ENCODE measurements around the gene DSCAML1. TPM values are rescaled to one million over a fixed set of nuclear protein-coding genes. Genes with fewer than 3 reads are reported as not detected.

The DSCAML1 gene
- total and polyA plus RNA-seq, 4 experiments from 2014 or later = 1.00 to 1.0 TPM; not detected in 2

GRCh38 chr11:117438371-117439000 is 358.5 kb downstream of the DSCAML1 start:
- no peaks in the 10 kb centered on the region for H3K27me3 ChIP-seq (ENCODE audit: insufficient read depth, low read length)
- Mint-ChIP-seq H3K27ac (no peak overlapping the region), H3K27me3 (peaks cover 20 to 24% of the 10 kb centered on the region in 2 donors), H3K36me3 (no peaks in the 10 kb centered on the region), H3K9me3 (no peaks in the 10 kb centered on the region), H3K4me1 (no peaks in the 10 kb centered on the region), H3K4me3 (no peak overlapping the region)
- DNase-seq = no peak
- CTCF ChIA-PET (ENCODE audit: partially characterized antibody) = interaction anchor here (1.0 kb wide), 1 partner anchor 13 kb away, joined by 3 read pairs; no protein-coding TSS in a partner anchor
- H3K36me3 ChIP-seq (ENCODE audit: insufficient read depth, low read length) = no peaks in the 10 kb centered on the region
- H3K9me3 ChIP-seq (ENCODE audit: control insufficient read depth in 1 of 2, low read length in 2 of 2) = no peaks in the 10 kb centered on the region
- POLR2A ChIA-PET (ENCODE audit: partially characterized antibody) = no interaction called here
- intact Hi-C loops (cut with micrococcal nuclease) = no loop called here
- no peak overlapping the region for H3K4me3 ChIP-seq (ENCODE audit: low read length in 2 of 2)
- H3K4me1 ChIP-seq (ENCODE audit: insufficient read depth, low read length) = no peaks in the 10 kb centered on the region
- no peak overlapping the region for H3K27ac ChIP-seq (ENCODE audit: low read depth, low read length)

DNA sequence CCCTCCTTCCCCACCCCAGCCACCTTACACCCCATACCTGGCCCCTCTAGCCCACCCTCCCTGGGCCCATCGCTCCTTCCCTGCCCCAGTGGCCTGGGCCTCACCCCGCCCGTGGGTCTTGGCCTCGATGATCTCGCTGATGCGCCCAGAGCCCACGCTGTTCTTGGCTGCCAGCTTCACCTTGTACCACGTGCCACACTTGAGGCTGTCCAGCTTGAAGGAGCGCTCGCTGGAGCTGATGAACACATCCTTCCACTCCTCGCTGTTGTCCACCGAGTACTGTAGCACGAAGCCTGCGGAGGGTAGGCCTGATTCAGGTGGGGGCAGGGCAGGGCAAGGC is 359.3 kb downstream of the DSCAML1 start:
- POLR2A ChIA-PET (ENCODE audit: partially characterized antibody) = no interaction called here
- Histone ChIP-seq H3K4me3 (ENCODE audit: low read length in 2 of 2) (no peak overlapping the region), H3K27ac (ENCODE audit: low read depth, low read length) (no peak overlapping the region), H3K9me3 (ENCODE audit: control insufficient read depth in 1 of 2, low read length in 2 of 2) (no peaks in the 10 kb centered on the region), H3K36me3 (ENCODE audit: insufficient read depth, low read length) (no peaks in the 10 kb centered on the region), H3K27me3 (ENCODE audit: insufficient read depth, low read length) (no peaks in the 10 kb centered on the region), H3K4me1 (ENCODE audit: insufficient read depth, low read length) (no peaks in the 10 kb centered on the region)
- Mint-ChIP-seq H3K36me3 (no peaks in the 10 kb centered on the region), H3K27me3 (peaks cover 20 to 21% of the 10 kb centered on the region in 2 donors), H3K9me3 (no peaks in the 10 kb centered on the region), H3K4me1 (no peaks in the 10 kb centered on the region), H3K27ac (no peak overlapping the region), H3K4me3 (no peak overlapping the region)
- intact Hi-C loops (cut with micrococcal nuclease) = no loop called here
- CTCF ChIA-PET (ENCODE audit: partially characterized antibody) = interaction anchor here (1.0 kb wide), 1 partner anchor 12 kb away, joined by 3 read pairs; no protein-coding TSS in a partner anchor
- no peak for DNase-seq

DNA sequence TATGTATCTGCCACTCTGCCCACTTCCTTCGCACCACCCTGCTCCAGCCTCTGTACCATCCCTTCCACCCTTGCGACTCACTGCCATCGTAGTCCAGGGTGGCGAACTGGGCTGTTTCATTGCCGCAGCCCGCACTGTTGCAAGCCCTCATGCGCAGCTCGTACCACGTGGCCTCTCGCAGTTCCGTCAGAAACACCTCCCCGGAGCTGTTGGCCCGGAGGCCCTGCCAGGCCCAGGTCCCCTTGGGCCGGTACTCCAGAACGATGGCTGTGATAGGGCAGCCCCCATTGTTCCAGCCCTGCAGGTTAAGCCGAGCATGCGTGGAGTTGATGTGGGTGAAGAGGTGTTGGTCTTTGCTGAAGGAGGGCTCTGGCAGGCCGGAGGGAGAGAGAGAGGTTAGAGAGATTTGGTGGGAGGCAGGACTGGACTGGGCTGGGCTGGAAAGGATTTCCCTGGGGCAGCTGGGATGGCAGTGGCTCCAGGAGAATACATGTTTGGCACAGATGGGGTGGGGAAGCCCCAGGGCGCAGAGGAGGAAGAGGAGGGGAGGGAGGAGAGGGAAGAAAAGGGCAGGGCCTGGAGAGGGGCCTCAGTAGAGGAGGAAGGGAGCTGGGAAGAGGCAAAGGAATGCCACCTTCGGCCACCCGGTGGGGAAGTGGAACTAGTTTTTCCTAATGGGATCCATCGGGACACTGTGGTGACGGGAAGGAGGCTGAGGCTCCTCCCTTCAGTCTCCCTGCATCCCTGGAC is 359.8 kb downstream of the DSCAML1 start:
- H3K4me1 Mint-ChIP-seq = no peaks in the 10 kb centered on the region
- POLR2A ChIA-PET (ENCODE audit: partially characterized antibody) = no interaction called here
- intact Hi-C loops (cut with micrococcal nuclease) = no loop called here
- Histone ChIP-seq H3K4me1 (ENCODE audit: insufficient read depth, low read length) (no peaks in the 10 kb centered on the region), H3K9me3 (ENCODE audit: control insufficient read depth in 1 of 2, low read length in 2 of 2) (no peaks in the 10 kb centered on the region), H3K36me3 (ENCODE audit: insufficient read depth, low read length) (no peaks in the 10 kb centered on the region), H3K27ac (ENCODE audit: low read depth, low read length) (no peak overlapping the region), H3K27me3 (ENCODE audit: insufficient read depth, low read length) (no peaks in the 10 kb centered on the region), H3K4me3 (ENCODE audit: low read length in 2 of 2) (no peak overlapping the region)
- H3K27me3 Mint-ChIP-seq = peaks cover 19 to 20% of the 10 kb centered on the region in 2 donors
- H3K36me3 Mint-ChIP-seq = no peaks in the 10 kb centered on the region
- H3K4me3 Mint-ChIP-seq = no peak overlapping the region
- CTCF ChIA-PET (ENCODE audit: partially characterized antibody) = interaction anchor here (1.0 to 1.9 kb wide), 2 partner anchors 11 to 12 kb away, joined by 3 to 6 read pairs; no protein-coding TSS in a partner anchor
- no peak overlapping the region for H3K27ac Mint-ChIP-seq
- no peak for DNase-seq
- no peaks in the 10 kb centered on the region for H3K9me3 Mint-ChIP-seq

DNA sequence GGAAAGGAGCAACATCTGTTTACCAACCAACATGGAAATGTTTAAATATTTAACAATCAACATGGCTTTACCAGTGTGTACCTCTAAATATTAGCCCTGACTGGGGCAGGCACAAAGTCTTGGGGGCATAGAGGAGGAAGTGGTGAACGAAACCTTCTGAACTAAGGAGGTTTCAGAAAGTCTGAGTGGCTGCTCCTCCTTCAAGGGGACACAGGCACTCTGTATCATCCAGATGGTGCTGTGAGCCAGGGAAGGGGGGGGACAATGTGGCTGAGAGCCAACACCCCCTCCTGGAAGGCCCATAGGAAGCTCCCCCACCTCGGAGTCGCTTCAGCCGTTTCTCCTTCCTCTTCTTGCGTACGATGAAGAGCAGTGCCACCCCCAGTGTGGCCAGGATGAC is 361.7 kb downstream of the DSCAML1 start:
- Histone ChIP-seq H3K27me3 (ENCODE audit: insufficient read depth, low read length) (no peaks in the 10 kb centered on the region), H3K9me3 (ENCODE audit: control insufficient read depth in 1 of 2, low read length in 2 of 2) (no peaks in the 10 kb centered on the region), H3K27ac (ENCODE audit: low read depth, low read length) (no peak overlapping the region), H3K4me1 (ENCODE audit: insufficient read depth, low read length) (no peaks in the 10 kb centered on the region), H3K4me3 (ENCODE audit: low read length in 2 of 2) (no peak overlapping the region), H3K36me3 (ENCODE audit: insufficient read depth, low read length) (no peaks in the 10 kb centered on the region)
- no peak for DNase-seq
- Mint-ChIP-seq H3K9me3 (no peaks in the 10 kb centered on the region), H3K27ac (no peak overlapping the region), H3K27me3 (peaks cover 9% of the 10 kb centered on the region in 2 donors), H3K36me3 (no peaks in the 10 kb centered on the region), H3K4me3 (no peak overlapping the region), H3K4me1 (no peaks in the 10 kb centered on the region)
- CTCF ChIA-PET (ENCODE audit: partially characterized antibody) = interaction anchor here (1.9 kb wide), 1 partner anchor 9 kb away, joined by 6 read pairs; no protein-coding TSS in a partner anchor
- intact Hi-C loops (cut with micrococcal nuclease) = no loop called here
- POLR2A ChIA-PET (ENCODE audit: partially characterized antibody) = no interaction called here

GRCh38 chr11:117434481-117434880 is 362.5 kb downstream of the DSCAML1 start:
- DNase-seq = no peak
- H3K4me1 Mint-ChIP-seq = no peaks in the 10 kb centered on the region
- no peak overlapping the region for H3K4me3 Mint-ChIP-seq
- ChIA-PET CTCF (ENCODE audit: partially characterized antibody) (no interaction called here), POLR2A (ENCODE audit: partially characterized antibody) (no interaction called here)
- peaks cover 7 to 8% of the 10 kb centered on the region in 2 donors for H3K27me3 Mint-ChIP-seq
- H3K27ac ChIP-seq (ENCODE audit: low read depth, low read length) = no peak overlapping the region
- H3K9me3 Mint-ChIP-seq = no peaks in the 10 kb centered on the region
- intact Hi-C loops (cut with micrococcal nuclease) = no loop called here
- no peak overlapping the region for H3K4me3 ChIP-seq (ENCODE audit: low read length in 2 of 2)
- H3K4me1 ChIP-seq (ENCODE audit: insufficient read depth, low read length) = no peaks in the 10 kb centered on the region
- H3K9me3 ChIP-seq (ENCODE audit: control insufficient read depth in 1 of 2, low read length in 2 of 2) = no peaks in the 10 kb centered on the region
- H3K36me3 ChIP-seq (ENCODE audit: insufficient read depth, low read length) = no peaks in the 10 kb centered on the region
- H3K36me3 Mint-ChIP-seq = no peaks in the 10 kb centered on the region
- H3K27me3 ChIP-seq (ENCODE audit: insufficient read depth, low read length) = no peaks in the 10 kb centered on the region
- no peak overlapping the region for H3K27ac Mint-ChIP-seq

- H3K4me3 ChIP-seq (ENCODE audit: low read length in 2 of 2) = no peak overlapping the region
- Mint-ChIP-seq H3K27me3 (peaks cover 4 to 8% of the 10 kb centered on the region in 2 donors), H3K27ac (no peak overlapping the region), H3K36me3 (no peaks in the 10 kb centered on the region), H3K9me3 (no peaks in the 10 kb centered on the region), H3K4me3 (no peak overlapping the region), H3K4me1 (no peaks in the 10 kb centered on the region)
- no peak overlapping the region for H3K27ac ChIP-seq (ENCODE audit: low read depth, low read length)
- POLR2A ChIA-PET (ENCODE audit: partially characterized antibody) = no interaction called here
- H3K4me1 ChIP-seq (ENCODE audit: insufficient read depth, low read length) = no peaks in the 10 kb centered on the region
- no peaks in the 10 kb centered on the region for H3K9me3 ChIP-seq (ENCODE audit: control insufficient read depth in 1 of 2, low read length in 2 of 2)
- no peaks in the 10 kb centered on the region for H3K36me3 ChIP-seq (ENCODE audit: insufficient read depth, low read length)
- CTCF ChIA-PET (ENCODE audit: partially characterized antibody) = no interaction called here
- no peak for DNase-seq
- intact Hi-C loops (cut with micrococcal nuclease) = no loop called here
- no peaks in the 10 kb centered on the region for H3K27me3 ChIP-seq (ENCODE audit: insufficient read depth, low read length)
Observed at GRCh38 chr11:117433717-117434116, 363.3 kb downstream of the DSCAML1 start.

- peaks cover 0 to 4% of the 10 kb centered on the region in 2 donors for H3K27me3 Mint-ChIP-seq
- H3K27me3 ChIP-seq (ENCODE audit: insufficient read depth, low read length) = no peaks in the 10 kb centered on the region
- POLR2A ChIA-PET (ENCODE audit: partially characterized antibody) = no interaction called here
- H3K4me3 Mint-ChIP-seq = no peak overlapping the region
- H3K27ac ChIP-seq (ENCODE audit: low read depth, low read length) = no peak overlapping the region
- intact Hi-C loops (cut with micrococcal nuclease) = no loop called here
- peaks cover 0 to 9% (median 0%) of the 10 kb centered on the region in 4 donors for H3K4me1 Mint-ChIP-seq
- no peak overlapping the region for H3K27ac Mint-ChIP-seq
- no peaks in the 10 kb centered on the region for H3K36me3 Mint-ChIP-seq
- H3K9me3 ChIP-seq (ENCODE audit: control insufficient read depth in 1 of 2, low read length in 2 of 2) = no peaks in the 10 kb centered on the region
- no peaks in the 10 kb centered on the region for H3K9me3 Mint-ChIP-seq
- peaks cover 2% of the 10 kb centered on the region for H3K4me1 ChIP-seq (ENCODE audit: insufficient read depth, low read length)
- H3K4me3 ChIP-seq (ENCODE audit: low read length in 2 of 2) = no peak overlapping the region
- no peaks in the 10 kb centered on the region for H3K36me3 ChIP-seq (ENCODE audit: insufficient read depth, low read length)
- no peak for DNase-seq
- CTCF ChIA-PET (ENCODE audit: partially characterized antibody) = interaction anchor here (1.3 kb wide), 1 partner anchor 8 kb away, joined by 3 read pairs; no protein-coding TSS in a partner anchor
Observed at GRCh38 chr11:117431436-117431835, 365.6 kb downstream of the DSCAML1 start.
